DMS153 treated with DMSO at 0.1 percent for 48 hours (cell line): Measurements from ENCODE around the gene FMN1.

Experiments used
- DNase-seq: peaks from one replicate; lab custom pipeline; 2025; ENCODE audit not compliant: unreplicated experiment; lab: John Stamatoyannopoulos, UW

FMN1 gene

DNA sequence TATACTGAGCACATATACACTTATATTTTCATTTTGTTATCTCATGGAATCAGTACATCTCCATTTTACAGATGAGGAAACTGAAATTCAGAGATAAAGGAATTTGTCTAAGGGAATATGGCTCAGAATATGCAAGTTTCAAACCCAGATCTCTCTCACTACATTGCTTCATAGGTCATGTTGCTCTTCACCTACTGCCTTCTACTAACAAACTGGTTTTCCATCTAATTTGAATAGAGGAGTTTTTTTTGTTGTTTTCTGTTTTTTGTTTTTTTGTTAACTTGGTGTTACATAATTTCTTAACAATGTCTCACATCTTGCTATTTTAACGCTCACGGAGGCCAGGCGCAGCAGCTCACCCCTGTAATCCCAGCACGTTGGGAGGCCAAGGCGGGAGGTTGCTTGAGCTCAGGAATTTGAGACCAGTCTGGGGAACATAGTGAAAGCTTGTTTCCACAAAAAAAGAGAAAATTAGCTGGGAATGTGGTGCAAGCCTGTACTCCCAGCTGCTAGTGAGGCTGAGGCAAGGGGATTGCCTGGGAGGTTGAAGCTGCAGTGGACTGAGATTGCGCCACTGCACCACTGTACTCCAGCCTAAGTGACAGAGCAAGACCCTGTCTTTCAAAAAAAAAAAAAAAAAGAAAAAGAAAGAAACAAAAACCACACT lies 37.0 kb downstream of the FMN1 start:
- no peak for DNase-seq

DNA sequence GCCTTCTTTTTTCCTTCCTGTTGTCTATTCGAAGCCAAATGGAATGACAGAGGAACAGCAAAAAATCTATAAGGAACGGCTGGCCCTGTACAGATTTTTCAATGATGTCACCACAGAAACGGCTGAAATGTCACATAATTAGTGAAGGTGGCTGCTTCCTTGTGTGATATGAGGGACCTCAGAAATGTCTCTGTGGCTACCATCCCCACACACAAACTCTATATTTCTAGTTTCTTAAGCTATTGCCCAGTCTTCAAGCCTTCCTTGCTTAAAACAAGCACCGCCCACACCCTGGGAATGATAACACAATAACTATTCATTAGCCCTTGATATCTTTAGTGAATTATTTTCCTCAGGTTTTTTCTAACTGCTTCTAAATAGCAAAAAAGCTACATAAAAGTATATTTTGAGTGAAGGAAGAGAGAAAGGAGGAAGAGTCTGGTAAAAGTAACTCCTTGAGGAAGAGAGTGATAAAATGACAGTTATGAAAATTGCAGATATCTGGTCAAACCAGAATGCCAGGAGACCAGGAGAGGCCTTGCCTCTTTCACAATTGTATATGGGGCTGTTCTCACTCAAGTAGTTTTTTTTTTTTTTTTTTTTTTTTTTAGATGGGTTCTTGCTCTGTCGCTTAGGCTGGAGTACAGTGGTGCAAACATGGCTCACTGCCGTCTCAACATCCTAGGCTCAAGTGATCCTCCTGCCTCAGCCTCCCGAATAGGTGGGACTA lies 38.7 kb downstream of the FMN1 start:
- no peak for DNase-seq

GRCh38 chr15:33154351-33155166 lies 40.0 kb downstream of the FMN1 start:
- no peak for DNase-seq

DNA sequence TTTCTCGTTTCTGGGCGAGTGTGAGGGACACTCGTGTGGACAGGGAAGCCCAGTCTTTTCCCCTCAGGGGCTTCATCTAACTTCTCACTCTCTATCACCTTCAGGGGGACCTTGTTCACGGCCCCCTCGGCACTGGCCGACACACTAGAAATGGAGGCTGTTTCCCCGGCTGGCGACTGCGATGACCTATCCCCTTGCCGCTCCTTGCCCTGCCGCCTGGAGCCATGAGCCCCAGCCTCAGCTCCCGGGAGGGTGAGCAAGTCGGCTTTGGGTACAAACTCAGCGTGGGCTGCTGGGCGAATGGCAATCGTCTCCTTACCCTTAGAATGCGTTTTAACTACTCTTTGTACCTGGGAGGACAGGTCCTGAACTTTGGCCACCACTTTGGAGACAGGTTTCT lies 41.0 kb downstream of the FMN1 start:
- DNase-seq = no peak

GRCh38 chr15:33152502-33153109 lies 41.9 kb downstream of the FMN1 start:
- DNase-seq = no peak

DNA sequence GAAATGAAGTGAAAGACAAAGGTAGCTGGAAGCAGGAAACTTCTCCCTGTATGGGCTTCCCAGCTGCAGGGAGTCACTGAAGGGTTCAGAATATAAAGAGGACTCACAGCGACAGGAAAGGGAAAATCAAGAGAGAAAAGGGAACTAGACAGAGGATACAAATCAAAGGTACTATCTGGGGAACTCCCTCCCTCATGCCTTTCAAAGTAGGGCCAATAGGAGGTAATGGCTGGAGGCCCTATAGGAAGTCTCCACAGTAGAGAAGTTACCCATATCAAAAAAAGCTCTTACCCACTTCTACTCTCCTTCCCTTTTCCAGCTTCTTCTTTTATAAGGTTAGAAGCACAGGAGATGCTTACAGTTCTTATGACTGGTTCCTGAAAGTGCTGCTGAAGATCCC lies 43.5 kb downstream of the FMN1 start:
- DNase-seq = no peak

DNA sequence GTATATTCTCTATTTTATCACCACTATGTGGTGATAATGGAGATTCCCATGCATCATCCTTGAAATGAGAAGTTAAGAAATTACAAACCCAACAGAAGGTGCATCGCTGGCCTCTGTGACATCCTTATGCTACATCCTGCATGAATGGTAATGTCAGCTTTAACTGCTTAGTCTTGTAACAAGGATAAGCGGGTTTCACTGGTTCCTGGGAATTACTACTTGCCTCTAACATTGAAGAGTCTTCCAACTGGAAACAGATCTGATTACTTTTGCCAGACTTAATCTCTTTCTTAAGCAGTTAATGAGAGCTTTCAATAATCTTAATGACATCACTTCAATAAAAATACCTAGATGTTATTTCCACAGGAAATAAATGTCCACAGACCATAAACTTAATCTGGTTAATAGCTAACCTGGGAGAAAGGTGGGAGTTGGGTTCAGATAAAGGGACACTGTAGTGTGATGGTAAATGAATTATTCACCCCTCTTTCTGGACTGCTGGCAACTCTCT lies 44.0 kb downstream of the FMN1 start:
- no peak for DNase-seq

DNA sequence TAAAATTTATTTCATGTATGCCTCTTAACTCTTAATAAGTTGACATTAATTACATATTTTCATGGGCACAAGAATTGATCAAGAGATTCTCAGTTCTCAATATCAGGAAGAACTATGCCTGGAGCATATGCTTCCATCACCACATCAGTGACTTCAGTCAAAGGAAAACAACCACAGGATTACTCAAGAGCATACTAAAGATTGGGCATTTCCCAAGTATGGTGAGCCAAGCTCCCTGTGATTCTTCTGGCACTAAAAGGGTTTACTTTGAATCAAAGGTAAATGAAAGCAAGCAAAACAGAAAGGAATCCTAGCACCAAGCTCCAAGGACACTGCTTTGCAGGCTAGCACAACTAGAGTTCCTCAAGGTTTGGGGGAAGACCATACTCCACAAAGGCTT lies 44.6 kb downstream of the FMN1 start:
- DNase-seq = no peak

DNA sequence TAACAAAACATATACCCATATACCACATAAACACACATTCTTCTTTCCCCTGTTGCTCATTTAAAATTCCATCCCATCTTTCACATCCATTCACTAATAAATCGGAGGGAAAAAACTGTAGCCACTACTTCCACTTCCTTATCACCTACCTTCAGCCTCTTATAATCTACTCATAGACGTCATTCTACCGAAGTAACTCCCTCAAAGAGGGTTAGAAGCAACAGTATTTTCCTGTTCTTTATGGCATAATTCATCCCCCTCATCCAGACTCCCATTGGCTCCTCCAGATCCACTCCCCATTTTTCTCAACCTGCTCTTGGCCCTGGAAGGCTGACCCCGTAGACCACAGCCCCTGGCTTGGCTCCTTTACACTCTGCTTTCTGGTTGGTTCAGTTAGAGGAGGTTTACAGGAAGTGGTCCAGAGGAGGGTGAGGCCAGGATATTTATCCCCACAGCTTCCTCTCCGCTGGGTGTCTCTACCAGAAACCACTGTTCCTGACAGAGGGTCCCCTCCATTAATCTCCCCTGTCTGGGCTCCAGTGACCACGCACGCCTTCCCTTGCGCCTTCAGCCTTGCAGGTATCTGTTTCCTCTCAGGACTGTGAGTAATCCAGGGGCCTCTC lies 46.3 kb downstream of the FMN1 start:
- DNase-seq = no peak

DNA sequence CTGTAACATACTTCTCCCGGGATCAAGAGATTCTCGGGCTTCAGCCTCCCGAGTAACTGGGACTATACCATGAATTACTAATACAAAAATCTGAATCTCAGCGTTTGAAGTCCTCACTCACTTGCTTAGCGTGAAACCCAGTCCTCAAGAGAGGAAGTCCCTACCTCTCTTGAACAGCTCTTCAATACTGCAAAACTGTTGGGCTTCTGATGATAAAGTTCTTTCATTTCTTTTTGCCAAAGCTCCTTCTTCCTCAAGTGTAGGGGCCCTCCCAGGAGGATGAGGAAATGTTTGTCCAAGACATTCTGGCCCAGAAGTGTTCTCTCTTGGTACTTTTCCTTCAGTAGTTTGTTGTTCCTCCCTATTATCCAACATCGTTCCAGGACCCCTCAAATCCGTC lies 48.5 kb downstream of the FMN1 start:
- no peak for DNase-seq

- DNase-seq = no peak
These were observed 49.1 kb downstream of the FMN1 start for GRCh38 chr15:33145447-33145846.

DNA sequence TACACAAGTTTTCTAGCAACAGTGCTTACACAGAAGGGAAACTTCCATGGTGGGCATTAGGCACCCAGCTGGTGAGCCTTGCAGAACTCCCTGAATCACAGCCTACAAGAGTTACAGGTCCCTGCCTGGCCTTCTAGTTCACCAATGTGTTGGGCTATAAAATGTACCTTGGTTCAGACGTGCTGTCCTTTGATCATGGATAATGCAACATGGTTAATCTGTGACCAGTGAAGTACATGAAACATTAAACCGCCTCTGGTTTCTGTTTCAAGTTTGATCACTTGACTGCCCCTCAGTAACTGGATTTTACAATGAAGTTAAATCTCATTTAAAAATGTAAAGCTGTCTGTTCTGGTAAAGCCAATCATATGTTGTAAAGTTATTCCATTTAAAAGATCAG lies 51.8 kb downstream of the FMN1 start:
- no peak for DNase-seq

- no peak for DNase-seq
These were observed 56.5 kb downstream of the FMN1 start for GRCh38 chr15:33138000-33138399.

- no peak for DNase-seq
These were observed 57.4 kb downstream of the FMN1 start for GRCh38 chr15:33137101-33137500.

GRCh38 chr15:33136353-33136752 lies 58.2 kb downstream of the FMN1 start:
- DNase-seq = no peak

GRCh38 chr15:33135355-33135781 lies 59.1 kb downstream of the FMN1 start:
- no peak for DNase-seq

DNA sequence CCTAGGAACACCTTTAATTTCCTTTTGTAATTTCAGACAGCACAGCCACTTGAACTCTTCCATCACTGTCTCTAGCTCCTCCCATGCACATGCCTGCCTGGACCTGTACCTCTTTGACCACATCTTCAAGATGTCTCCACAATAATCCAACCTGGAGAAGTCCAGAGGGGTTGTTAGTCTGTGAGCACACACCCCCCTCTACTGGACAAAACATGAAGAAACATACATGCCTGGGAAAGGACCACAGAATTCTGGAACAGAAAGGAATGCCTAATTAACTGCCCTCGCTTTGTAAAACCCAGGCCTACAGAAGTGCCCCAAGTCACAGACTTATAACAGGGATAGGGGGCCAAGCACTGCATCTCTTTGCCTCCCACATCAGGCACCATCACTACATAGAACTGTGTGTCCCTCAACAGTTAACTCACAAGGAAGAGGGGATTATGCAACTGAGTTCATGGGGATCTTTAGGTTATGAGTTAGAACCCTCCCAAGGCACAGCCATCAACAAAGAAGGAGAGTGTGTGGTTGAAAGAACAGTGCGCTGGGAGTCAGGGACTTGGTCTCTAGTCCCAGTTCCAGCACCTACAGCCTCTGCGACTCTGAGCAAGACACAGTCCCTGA lies 61.7 kb downstream of the FMN1 start:
- peak; percentile 4 for DNase-seq

GRCh38 chr15:33132233-33132580 lies 62.3 kb downstream of the FMN1 start:
- DNase-seq = no peak

DNA sequence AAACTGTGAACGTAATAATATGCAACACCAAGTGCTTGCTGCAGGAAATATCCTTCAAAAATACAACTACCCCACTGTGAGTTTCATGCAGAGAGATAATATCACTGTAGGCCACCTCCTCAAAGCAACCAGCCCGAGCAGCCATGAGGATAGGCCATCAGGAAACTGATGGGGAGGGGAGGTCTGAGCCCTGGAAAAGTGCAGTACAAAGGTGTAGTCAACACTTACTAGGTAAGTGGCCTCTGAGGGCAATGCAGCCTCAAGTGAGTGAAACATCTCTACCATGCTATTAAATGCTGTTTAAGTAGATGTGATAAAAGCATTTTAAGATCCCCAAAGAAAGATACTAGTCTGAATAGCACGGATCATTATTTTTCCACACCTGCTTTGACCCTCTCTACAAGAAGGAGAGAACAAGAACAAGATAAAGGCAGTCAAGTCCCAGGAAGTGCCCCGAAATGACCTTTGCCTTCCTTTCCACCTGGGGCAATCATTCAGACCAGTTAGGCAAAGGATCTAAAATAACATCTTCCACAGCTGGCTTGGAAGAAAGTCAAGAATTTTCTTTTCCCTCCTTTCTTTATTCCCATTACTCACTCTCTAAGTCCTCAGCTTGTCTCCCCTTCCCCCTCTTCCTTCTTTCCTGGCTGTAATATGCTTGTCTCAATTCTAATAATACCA lies 62.8 kb downstream of the FMN1 start:
- no peak for DNase-seq
